Measurements from ENCODE around the gene HOXB8.

Gene HOXB8

GRCh38 chr17:48597778-48598631 lies 17.1 kb downstream of the HOXB8 start:
- no peaks in the 10 kb centered on the region for H3F3A ChIP-seq (ENCODE audit: insufficient read depth, low read length)
- H3K9me3 ChIP-seq (replicated peaks; ENCODE audit: insufficient read depth, low read length), result no peaks in the 10 kb centered on the region
- no peak overlapping the region for H3K9ac ChIP-seq (ENCODE audit: low read length)
- DNase-seq, result no peak
- H3K27ac ChIP-seq (ENCODE audit: low read length), result no peak overlapping the region
- no peaks in the 10 kb centered on the region for H3K9me2 ChIP-seq (replicated peaks; ENCODE audit: insufficient read depth, low read length)
- peaks cover 77% of the 10 kb centered on the region for H3K27me3 ChIP-seq (replicated peaks; ENCODE audit: insufficient read depth, low read length)
- TF ChIP-seq EZH2phosphoT487 (IDR thresholded peaks at IDR 0.05; ENCODE audit: low read length), result 0 out of 2 replicates have a peak, but pooled peaks have one; percentile 47
- TF ChIP-seq CTCF (IDR thresholded peaks at IDR 0.05; ENCODE audit: low read length), result no peak
- peak; percentile 76 for TF ChIP-seq EZH2 (optimal IDR thresholded peaks at IDR 0.05; ENCODE audit: low read depth, low read length)
- H3K4me1 ChIP-seq (ENCODE audit: low read length), result no peaks in the 10 kb centered on the region
- no peaks in the 10 kb centered on the region for H3K79me2 ChIP-seq (ENCODE audit: low read length)
- peak overlapping the region; percentile 54 for H2AFZ ChIP-seq (ENCODE audit: low read length)
- H4K20me1 ChIP-seq (ENCODE audit: insufficient read depth, low read length), result no peaks in the 10 kb centered on the region
- peak overlapping the region; percentile 95 for H3K4me2 ChIP-seq (ENCODE audit: low read depth, low read length)
- no peaks in the 10 kb centered on the region for H3K36me3 ChIP-seq (replicated peaks; ENCODE audit: insufficient read depth, low read length)
- H3K4me3 ChIP-seq (ENCODE audit: low read length), result peak overlapping the region; percentile 58

DNA sequence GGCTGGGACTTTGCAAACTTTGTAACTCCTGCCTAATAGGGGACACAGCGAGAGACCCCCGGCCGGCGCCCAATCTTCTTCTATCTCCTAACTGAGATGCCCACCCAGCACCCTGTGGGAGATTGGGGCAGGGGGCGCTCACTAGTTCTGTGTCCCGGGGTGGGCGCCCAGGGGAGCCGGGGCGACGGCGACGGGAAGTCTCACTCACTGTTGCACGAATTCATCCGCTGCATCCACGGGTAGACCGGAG lies 17.6 kb downstream of the HOXB8 start:
- Histone ChIP-seq H3K4me1 (ENCODE audit: low read length) (no peaks in the 10 kb centered on the region), H2AFZ (ENCODE audit: low read length) (peak overlapping the region; percentile 54), H3K27ac (ENCODE audit: low read length) (no peak overlapping the region), H3K36me3 (replicated peaks; ENCODE audit: insufficient read depth, low read length) (no peaks in the 10 kb centered on the region), H3F3A (ENCODE audit: insufficient read depth, low read length) (no peaks in the 10 kb centered on the region), H3K9me2 (replicated peaks; ENCODE audit: insufficient read depth, low read length) (no peaks in the 10 kb centered on the region), H3K27me3 (replicated peaks; ENCODE audit: insufficient read depth, low read length) (peaks cover 80% of the 10 kb centered on the region), H4K20me1 (ENCODE audit: insufficient read depth, low read length) (no peaks in the 10 kb centered on the region), H3K79me2 (ENCODE audit: low read length) (no peaks in the 10 kb centered on the region), H3K9me3 (replicated peaks; ENCODE audit: insufficient read depth, low read length) (no peaks in the 10 kb centered on the region), H3K9ac (ENCODE audit: low read length) (no peak overlapping the region), H3K4me2 (ENCODE audit: low read depth, low read length) (peak overlapping the region; percentile 95), H3K4me3 (ENCODE audit: low read length) (peak overlapping the region; percentile 58)
- no peak for DNase-seq
- TF ChIP-seq EZH2 (optimal IDR thresholded peaks at IDR 0.05; ENCODE audit: low read depth, low read length), result no peak
- no peak for TF ChIP-seq CTCF (IDR thresholded peaks at IDR 0.05; ENCODE audit: low read length)
- TF ChIP-seq EZH2phosphoT487 (IDR thresholded peaks at IDR 0.05; ENCODE audit: low read length), result no peak

DNA sequence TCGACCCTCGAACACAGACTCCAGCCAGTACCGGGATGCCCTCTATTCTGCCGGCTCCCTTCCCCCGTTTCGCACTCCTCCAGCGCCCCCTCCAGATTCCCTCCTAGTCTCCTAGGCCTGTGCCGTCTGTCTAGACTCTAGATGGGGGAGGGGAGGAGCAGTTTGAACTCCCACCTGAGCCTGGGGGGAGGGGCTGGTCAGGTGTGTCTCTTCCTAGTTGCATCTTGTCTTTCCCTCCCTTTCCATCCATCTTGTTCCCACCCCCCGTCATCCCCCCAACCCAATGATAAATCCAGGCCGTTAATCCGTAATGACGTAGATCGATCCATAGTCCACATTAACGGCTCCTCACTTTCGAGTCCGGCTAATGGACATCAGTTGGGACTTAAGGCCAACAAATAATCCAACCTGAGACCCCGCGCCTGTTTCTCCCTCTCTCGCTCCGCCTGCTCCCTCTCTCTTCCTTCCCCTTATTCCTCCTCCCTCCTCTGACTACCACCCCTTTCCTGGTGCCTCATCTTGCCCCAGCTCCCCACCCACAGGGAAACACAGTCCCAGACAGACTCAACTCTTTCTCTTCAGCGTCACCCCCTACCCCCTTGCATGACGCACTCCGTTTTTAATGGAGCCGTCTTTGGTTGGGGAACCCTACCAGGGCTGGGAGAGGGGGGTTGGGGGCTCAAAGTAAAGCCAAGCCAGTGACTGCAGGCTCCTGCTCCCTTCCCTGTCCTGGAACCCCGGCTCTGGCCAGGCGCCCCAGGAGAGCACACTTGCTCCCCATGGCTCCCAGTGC lies 18.2 kb downstream of the HOXB8 start:
- Histone ChIP-seq H2AFZ (ENCODE audit: low read length) (peak overlapping the region; percentile 70), H3K4me3 (ENCODE audit: low read length) (peak overlapping the region; percentile 58), H3K4me2 (ENCODE audit: low read depth, low read length) (peak overlapping the region; percentile 95), H3K36me3 (replicated peaks; ENCODE audit: insufficient read depth, low read length) (no peaks in the 10 kb centered on the region), H3K9ac (ENCODE audit: low read length) (no peak overlapping the region), H3K27me3 (replicated peaks; ENCODE audit: insufficient read depth, low read length) (peaks cover 76% of the 10 kb centered on the region), H3K27ac (ENCODE audit: low read length) (no peak overlapping the region), H4K20me1 (ENCODE audit: insufficient read depth, low read length) (no peaks in the 10 kb centered on the region), H3K9me3 (replicated peaks; ENCODE audit: insufficient read depth, low read length) (no peaks in the 10 kb centered on the region), H3K9me2 (replicated peaks; ENCODE audit: insufficient read depth, low read length) (no peaks in the 10 kb centered on the region), H3K4me1 (ENCODE audit: low read length) (no peaks in the 10 kb centered on the region), H3K79me2 (ENCODE audit: low read length) (no peaks in the 10 kb centered on the region), H3F3A (ENCODE audit: insufficient read depth, low read length) (no peaks in the 10 kb centered on the region)
- DNase-seq, result no peak
- no peak for TF ChIP-seq EZH2phosphoT487 (IDR thresholded peaks at IDR 0.05; ENCODE audit: low read length)
- TF ChIP-seq CTCF (IDR thresholded peaks at IDR 0.05; ENCODE audit: low read length), result no peak
- no peak for TF ChIP-seq EZH2 (optimal IDR thresholded peaks at IDR 0.05; ENCODE audit: low read depth, low read length)
